ENCODE measurements around the gene C1orf21. TPM values are rescaled to one million over a fixed set of nuclear protein-coding genes. Genes with fewer than 3 reads are reported as not detected.

Gene C1orf21
- total and polyA plus RNA-seq, 8 donors = 4.1 to 13.9 (median 7.7) TPM

DNA sequence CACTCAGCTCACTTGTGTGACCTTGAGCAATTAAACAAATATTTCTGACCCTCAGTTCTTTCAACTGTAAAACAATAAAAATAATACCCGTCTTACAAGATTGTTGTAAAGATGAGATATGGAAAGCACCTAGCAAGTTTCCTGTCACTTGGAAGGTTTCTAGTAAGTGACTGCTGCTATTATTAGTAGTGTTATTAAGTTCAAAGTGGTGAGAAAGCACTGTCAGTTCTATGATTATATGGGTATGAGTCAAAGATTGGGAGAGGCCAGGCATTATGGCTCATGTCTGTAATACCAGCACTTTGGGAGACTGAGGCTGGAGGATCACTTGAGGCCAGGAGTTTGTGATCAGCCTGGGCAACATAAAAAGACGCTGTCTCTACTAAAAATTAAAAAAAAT is 145.4 kb downstream of the C1orf21 start:
- H3K36me3 ChIP-seq = no peaks in the 10 kb centered on the region
- no peaks in the 10 kb centered on the region for H3K9me3 ChIP-seq
- no peaks in the 10 kb centered on the region for H3K27me3 ChIP-seq
- DNase-seq (no peak), ATAC-seq (peak in 1 of 4 donors; percentile 42), FAIRE-seq (no peak)
- H3K4me1 ChIP-seq = no peaks in the 10 kb centered on the region
- H3K27ac ChIP-seq = no peak overlapping the region
- intact Hi-C loops (cut with DNase I) = no loop called here
- WGBS, 2 donors = 67 to 77% methylated on average over 2 of the region's 2 CpGs
- no peak overlapping the region for H3K4me3 ChIP-seq
- TF ChIP-seq, protein P1, sequence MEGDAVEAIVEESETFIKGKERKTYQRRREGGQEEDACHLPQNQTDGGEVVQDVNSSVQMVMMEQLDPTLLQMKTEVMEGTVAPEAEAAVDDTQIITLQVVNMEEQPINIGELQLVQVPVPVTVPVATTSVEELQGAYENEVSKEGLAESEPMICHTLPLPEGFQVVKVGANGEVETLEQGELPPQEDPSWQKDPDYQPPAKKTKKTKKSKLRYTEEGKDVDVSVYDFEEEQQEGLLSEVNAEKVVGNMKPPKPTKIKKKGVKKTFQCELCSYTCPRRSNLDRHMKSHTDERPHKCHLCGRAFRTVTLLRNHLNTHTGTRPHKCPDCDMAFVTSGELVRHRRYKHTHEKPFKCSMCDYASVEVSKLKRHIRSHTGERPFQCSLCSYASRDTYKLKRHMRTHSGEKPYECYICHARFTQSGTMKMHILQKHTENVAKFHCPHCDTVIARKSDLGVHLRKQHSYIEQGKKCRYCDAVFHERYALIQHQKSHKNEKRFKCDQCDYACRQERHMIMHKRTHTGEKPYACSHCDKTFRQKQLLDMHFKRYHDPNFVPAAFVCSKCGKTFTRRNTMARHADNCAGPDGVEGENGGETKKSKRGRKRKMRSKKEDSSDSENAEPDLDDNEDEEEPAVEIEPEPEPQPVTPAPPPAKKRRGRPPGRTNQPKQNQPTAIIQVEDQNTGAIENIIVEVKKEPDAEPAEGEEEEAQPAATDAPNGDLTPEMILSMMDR (IDR thresholded peaks at IDR 0.05) = no peak

DNA sequence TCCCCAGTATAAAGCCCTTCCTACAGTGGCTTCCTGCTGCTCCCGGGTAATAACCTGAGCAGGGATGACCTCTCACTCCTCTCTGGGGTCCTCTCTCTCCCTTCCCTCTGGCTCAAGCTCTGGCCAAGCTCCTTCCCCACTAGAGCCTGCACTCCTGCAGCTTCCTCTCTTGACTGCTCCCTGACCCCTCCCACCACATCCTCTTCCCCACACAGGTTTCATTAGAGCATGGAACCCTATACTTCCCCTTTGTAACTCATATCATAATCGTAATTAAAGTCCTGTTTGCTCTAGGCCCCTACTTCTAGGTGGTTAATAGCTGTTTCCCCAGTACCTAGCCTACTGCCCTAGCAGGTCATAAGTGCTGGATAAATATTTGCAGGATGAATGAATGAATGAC is 146.2 kb downstream of the C1orf21 start:
- no peak for DNase-seq
- peak in 1 of 4 donors; percentile 51 for ATAC-seq
- TF ChIP-seq, protein P1 (IDR thresholded peaks at IDR 0.05) = no peak
- intact Hi-C loops (cut with DNase I) = no loop called here
- 83 to 85% methylated on average over 2 of the region's 2 CpGs for WGBS, 2 donors
- Histone ChIP-seq H3K27ac (no peak overlapping the region), H3K4me1 (no peaks in the 10 kb centered on the region), H3K4me3 (no peak overlapping the region), H3K9me3 (no peaks in the 10 kb centered on the region), H3K27me3 (no peaks in the 10 kb centered on the region), H3K36me3 (no peaks in the 10 kb centered on the region)
- FAIRE-seq = no peak

DNA sequence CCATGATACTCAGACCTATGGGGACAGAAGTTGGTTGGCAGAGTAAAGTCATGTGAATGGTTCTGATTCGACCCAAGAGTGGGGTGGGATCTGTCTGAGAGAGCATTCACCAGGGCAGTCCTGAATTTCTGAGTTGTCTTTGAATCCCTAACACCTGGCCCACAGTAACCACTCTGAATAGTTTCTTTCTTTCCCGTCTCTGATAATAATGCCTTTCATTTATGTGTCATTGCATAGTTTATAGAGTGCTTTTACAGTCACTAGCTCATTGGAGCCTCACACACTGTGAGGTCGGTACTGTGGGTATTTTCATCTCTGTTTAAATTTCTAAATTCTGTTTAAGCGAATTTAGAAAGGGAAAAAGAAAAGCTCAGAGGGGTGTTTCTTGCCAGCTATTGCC is 147.1 kb downstream of the C1orf21 start:
- FAIRE-seq (no peak), ATAC-seq (no peak), DNase-seq (no peak)
- whole genome bisulfite sequencing, 2 donors = 82 to 89% methylated on average over 4 of the region's 4 CpGs
- intact Hi-C loops (cut with DNase I) = no loop called here
- Histone ChIP-seq H3K4me3 (no peak overlapping the region), H3K27me3 (no peaks in the 10 kb centered on the region), H3K4me1 (no peaks in the 10 kb centered on the region), H3K27ac (no peak overlapping the region), H3K9me3 (no peaks in the 10 kb centered on the region), H3K36me3 (no peaks in the 10 kb centered on the region)
- TF ChIP-seq, protein P1 (IDR thresholded peaks at IDR 0.05) = no peak

DNA sequence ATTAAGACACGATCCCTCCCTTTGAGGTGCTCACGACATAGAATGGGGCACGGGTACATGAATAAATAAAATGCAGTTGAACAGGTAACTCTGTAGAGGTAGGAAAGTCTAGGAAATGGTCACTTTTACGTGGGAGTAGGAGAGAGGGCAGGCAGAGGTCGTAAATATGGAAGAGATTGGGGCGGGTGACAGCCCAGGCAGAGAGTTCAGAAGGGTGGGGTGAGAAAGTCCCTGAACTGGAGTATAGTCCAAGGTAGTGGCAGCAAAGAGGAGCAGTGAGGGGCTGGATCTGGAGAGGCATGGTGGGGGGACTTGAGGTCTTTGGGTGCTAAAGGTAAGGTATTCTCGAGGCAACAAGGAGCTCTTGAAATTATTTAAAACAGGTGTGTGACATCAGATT is 147.9 kb downstream of the C1orf21 start:
- H3K4me3 ChIP-seq = no peak overlapping the region
- FAIRE-seq (no peak), ATAC-seq (no peak), DNase-seq (no peak)
- WGBS, 2 donors = 93 to 94% methylated on average over 7 of the region's 7 CpGs
- TF ChIP-seq, protein P1 (IDR thresholded peaks at IDR 0.05) = no peak
- no peaks in the 10 kb centered on the region for H3K4me1 ChIP-seq
- H3K36me3 ChIP-seq = no peaks in the 10 kb centered on the region
- intact Hi-C loops (cut with DNase I) = no loop called here
- H3K27me3 ChIP-seq = no peaks in the 10 kb centered on the region
- no peaks in the 10 kb centered on the region for H3K9me3 ChIP-seq
- no peak overlapping the region for H3K27ac ChIP-seq

DNA sequence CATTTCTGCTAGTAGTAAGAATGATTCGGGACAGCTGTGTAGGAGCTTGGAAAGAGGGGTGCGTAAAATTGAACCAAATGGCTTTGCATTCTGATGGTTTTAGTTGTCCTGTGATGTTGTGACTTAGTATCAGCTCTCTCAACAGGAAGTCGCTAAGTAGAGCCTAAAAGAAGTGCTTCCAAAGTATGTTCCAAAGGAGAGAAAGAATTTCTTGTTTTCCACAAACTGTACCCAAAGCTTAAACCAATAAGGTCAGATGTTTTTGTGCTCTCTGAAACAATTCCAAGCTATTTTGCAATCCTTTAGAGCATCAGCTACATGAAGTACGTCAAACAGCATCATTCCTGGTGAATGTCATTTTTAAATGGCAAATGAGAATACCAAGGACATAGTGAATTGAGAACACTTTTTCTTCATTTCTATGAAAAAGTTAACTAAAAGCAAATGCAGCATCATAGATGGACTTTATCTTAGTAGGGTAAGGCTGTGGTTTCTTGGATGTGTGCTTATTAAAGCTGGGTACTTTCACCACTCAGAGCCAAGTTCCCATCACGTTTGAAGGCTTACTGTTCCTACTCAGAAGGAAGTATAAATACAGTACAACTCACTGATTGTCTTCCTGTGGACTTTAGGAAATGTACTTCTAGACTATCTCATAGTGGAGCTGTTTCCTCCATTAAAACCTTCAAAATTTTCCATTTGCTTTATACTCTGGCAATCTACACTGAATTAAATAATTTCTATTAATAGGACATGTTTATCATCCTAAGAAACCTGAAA is 148.6 kb downstream of the C1orf21 start:
- Histone ChIP-seq H3K36me3 (no peaks in the 10 kb centered on the region), H3K4me3 (no peak overlapping the region), H3K27ac (peak overlapping the region in 1 of 4 donors; percentile 24), H3K4me1 (no peaks in the 10 kb centered on the region), H3K27me3 (no peaks in the 10 kb centered on the region), H3K9me3 (no peaks in the 10 kb centered on the region)
- no peak for DNase-seq
- WGBS, 2 donors = 81 to 88% methylated on average over 5 of the region's 5 CpGs
- no peak for FAIRE-seq
- TF ChIP-seq, protein P1 (IDR thresholded peaks at IDR 0.05) = no peak
- intact Hi-C loops (cut with DNase I) = no loop called here
- peak in 2 of 4 donors; percentile 34 to 40 for ATAC-seq
